Lower lobe of right lung (tissue), 2 donors: Measurements from ENCODE around the gene LY6G6D. TPM values are rescaled to one million over a fixed set of nuclear protein-coding genes. Genes with fewer than 3 reads are reported as not detected.

ENCODE experiments used
- ATAC-seq, 2 donors: fragments of 200-7000 bp; cut with Tn5 transposase; one replicate each; pipeline ENCODE4 v1.9.1; 2020 to 2022; ENCODE audit warnings: mild to moderate bottlenecking in 2 of 2, moderate library complexity in 2 of 2
- DNase-seq: peaks from one replicate; pipeline ENCODE4 v3.0.0-alpha.2; 2020
- H3K27ac ChIP-seq: fragments of 200-600 bp; one replicate; pipeline ENCODE4 v1.8.0; 2022
- H3K27me3 ChIP-seq: fragments of 200-600 bp; one replicate; pipeline ENCODE4 v1.8.0; 2022; ENCODE audit warnings: low read depth
- H3K36me3 ChIP-seq: fragments of 200-600 bp; one replicate; pipeline ENCODE4 v1.8.0; 2022; ENCODE audit warnings: mild to moderate bottlenecking
- H3K4me1 ChIP-seq: fragments of 200-600 bp; one replicate; pipeline ENCODE4 v1.8.0; 2022
- H3K4me3 ChIP-seq: fragments of 200-600 bp; one replicate; pipeline ENCODE4 v1.8.0; 2022; ENCODE audit warnings: mild to moderate bottlenecking
- H3K9me3 ChIP-seq: fragments of 200-600 bp; one replicate; pipeline ENCODE4 v1.8.0; 2022
- intact Hi-C: fragments of 100-400 bp; cut with DNase I; formaldehyde crosslinking; loops from one replicate; pipeline ENCODE4 v1.11.0; 2022
- total RNA-seq: library from RNA; stranded (reverse); fragmentation: NEBNext Ultra II Directional; extraction: Animal tissue kit (Norgen Biotek cat#: 25700); gene quantifications from one replicate; pipeline ENCODE4 v1.2.1, GENCODE V29; 2021
- TF ChIP-seq, protein P1 (sequence below): fragments of 200-600 bp; IDR thresholded peaks from one replicate; pipeline ENCODE4 v1.8.0; 2022; ENCODE audit warnings: antibody characterized with exemption, mild to moderate bottlenecking
- donor health status: DM: no; HTN: yes; CAD: no; lungs with severe emphysema.

LY6G6D gene
- total RNA-seq, 1 donor from 2014 or later = not detected

DNA sequence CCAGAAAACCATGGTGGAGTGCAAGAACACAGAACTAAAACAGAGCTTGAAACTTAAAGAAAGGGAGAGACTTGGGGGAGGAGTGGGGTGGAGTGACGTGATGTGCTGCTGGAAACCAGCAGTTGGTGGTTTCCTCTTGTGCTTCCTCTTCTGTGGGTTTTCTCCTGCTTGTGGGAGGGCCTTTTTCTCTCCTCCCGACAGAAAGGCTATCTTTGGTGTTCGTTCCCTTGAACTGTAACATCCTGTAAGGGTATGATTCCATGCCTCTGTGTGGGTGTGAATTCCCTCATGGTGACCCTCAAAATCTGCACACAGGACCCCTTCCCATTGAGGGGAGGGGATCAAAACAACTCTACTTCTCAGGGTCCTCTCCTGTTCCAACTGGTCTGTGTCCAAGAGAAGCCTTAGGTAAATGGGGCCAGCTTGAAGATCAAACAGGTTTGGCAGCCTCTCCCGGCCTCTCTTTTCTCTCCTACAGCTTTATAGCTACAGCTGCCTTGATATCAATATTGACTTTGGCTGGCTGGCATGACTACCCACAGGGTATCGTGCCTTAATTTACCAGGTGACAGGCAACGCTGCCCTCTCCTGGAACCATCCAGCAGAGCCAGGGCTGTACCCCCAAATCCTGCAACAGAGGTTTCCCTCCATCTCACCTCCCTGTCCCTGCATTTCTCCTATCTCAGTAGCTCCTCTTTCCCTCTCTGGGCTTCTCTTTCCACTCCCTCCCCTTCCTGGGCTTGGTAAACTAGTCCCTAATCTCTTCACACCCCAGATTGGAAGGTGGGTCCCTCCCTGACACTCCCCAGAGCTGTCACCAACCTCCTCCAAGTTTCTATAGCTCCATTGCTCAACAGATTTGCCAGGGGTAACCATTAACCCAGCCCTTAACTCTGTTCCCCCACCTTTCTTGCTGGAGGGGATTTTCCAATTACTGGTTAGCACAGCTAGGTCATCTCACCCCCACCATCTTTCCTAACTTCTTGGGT, 23.1 kb downstream of the LY6G6D start:
- Histone ChIP-seq H3K4me3 (peak overlapping the region; percentile 86), H3K36me3 (peaks cover 15% of the 10 kb centered on the region), H3K4me1 (peaks cover 55% of the 10 kb centered on the region), H3K27me3 (no peaks in the 10 kb centered on the region), H3K9me3 (no peaks in the 10 kb centered on the region), H3K27ac (peak overlapping the region; percentile 93)
- ATAC-seq (peak; percentile 11 to 47), DNase-seq (peak; percentile 75)
- TF ChIP-seq, protein P1, sequence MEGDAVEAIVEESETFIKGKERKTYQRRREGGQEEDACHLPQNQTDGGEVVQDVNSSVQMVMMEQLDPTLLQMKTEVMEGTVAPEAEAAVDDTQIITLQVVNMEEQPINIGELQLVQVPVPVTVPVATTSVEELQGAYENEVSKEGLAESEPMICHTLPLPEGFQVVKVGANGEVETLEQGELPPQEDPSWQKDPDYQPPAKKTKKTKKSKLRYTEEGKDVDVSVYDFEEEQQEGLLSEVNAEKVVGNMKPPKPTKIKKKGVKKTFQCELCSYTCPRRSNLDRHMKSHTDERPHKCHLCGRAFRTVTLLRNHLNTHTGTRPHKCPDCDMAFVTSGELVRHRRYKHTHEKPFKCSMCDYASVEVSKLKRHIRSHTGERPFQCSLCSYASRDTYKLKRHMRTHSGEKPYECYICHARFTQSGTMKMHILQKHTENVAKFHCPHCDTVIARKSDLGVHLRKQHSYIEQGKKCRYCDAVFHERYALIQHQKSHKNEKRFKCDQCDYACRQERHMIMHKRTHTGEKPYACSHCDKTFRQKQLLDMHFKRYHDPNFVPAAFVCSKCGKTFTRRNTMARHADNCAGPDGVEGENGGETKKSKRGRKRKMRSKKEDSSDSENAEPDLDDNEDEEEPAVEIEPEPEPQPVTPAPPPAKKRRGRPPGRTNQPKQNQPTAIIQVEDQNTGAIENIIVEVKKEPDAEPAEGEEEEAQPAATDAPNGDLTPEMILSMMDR = peak; percentile 13
- intact Hi-C loops = loop anchor here (10.0 kb wide), 1 partner anchor 97 kb away; no protein-coding TSS in a partner anchor

DNA sequence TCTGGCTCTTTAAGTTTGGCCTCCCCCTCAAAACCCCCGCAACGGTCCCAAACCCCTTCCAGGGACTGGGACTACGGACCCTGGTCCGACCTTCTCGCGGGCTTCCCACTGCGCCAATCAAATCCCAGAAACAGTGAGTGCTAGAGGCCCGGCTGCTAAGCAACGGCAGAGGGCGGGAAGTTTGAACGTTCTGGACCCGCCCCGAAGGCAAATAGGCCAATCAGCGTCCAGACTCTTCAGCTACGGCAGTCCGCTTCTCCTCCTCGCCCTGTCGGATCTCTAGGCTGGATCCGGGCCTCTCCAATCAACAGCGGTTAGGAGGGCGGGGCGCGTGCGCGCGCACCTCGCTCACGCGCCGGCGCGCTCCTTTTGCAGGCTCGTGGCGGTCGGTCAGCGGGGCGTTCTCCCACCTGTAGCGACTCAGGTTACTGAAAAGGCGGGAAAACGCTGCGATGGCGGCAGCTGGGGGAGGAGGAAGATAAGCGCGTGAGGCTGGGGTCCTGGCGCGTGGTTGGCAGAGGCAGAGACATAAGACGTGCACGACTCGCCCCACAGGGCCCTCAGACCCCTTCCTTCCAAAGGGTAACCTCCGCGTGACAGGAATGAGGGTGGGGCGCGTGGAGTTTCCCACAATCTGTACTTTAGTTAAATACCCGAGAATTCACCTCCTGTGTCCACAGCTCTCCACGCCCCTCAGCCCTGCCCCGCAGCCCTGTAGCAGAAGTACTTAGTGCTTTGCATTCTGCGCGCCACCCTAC, 24.7 kb downstream of the LY6G6D start, which contains the start of gene MSH5:
TSS of gene MSH5 (plus strand) at position 367 of the 758 bp plus-strand sequence. CDS start 462 bp downstream, outside the sequence.
- intact Hi-C loops = loop anchor here (10.0 kb wide), 1 partner anchor 95 kb away; no protein-coding TSS in a partner anchor
- peak; percentile 92 to 96 for ATAC-seq
- TF ChIP-seq, protein P1 = no peak

DNA sequence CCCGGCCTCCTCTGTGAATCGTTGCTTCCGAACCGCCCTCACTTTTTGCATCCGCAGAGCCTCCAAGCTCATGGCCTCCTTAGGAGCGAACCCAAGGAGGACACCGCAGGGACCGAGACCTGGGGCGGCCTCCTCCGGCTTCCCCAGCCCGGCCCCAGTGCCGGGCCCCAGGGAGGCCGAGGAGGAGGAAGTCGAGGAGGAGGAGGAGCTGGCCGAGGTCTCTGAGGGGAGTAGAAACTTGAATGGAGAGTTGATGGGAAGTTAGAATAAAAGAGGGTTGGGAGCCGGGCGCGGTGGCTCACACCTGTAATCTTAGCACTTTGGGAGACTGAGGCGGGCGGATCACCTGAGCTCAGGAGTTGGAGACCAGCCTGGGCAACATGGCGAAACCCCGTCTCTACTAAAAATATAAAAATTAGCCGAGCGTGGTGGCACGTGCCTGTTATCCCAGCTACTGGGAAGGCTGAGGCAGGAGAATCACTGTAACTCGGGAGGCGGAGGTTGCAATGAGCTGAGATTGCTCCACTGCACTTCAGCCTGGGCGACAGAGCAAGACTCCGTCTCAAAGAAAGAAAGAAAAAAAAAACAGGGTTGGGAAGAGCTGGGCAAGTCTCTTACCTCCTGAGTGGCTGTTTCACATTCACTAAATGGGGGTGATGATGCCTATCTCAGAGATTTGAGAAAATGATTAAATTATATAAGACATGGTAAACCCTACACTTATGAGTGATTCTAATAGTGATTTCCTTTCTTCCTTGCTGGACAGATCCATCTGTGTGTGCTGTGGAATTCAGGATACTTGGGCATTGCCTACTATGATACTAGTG, 25.5 kb downstream of the LY6G6D start:
- H3K4me1 ChIP-seq = peaks cover 39% of the 10 kb centered on the region
- peak; percentile 72 for DNase-seq
- H3K27me3 ChIP-seq = no peaks in the 10 kb centered on the region
- peak overlapping the region; percentile 90 for H3K4me3 ChIP-seq
- H3K36me3 ChIP-seq = peaks cover 4% of the 10 kb centered on the region
- TF ChIP-seq, protein P1 = no peak
- no peaks in the 10 kb centered on the region for H3K9me3 ChIP-seq
- peak; percentile 7 for ATAC-seq
- peak overlapping the region; percentile 76 for H3K27ac ChIP-seq
- intact Hi-C loops = no loop called here

More for the DNA sequence above, 24.7 kb downstream of the LY6G6D start, which contains the start of gene MSH5:
- Histone ChIP-seq H3K4me1 (peaks cover 39% of the 10 kb centered on the region), H3K4me3 (peak within 1 kb of the TSS; percentile 90), H3K9me3 (no peaks in the 10 kb centered on the region), H3K36me3 (peaks cover 4% of the 10 kb centered on the region), H3K27ac (peak within 1 kb of the TSS; percentile 93), H3K27me3 (no peaks in the 10 kb centered on the region)
- DNase-seq = peak; percentile 98

DNA sequence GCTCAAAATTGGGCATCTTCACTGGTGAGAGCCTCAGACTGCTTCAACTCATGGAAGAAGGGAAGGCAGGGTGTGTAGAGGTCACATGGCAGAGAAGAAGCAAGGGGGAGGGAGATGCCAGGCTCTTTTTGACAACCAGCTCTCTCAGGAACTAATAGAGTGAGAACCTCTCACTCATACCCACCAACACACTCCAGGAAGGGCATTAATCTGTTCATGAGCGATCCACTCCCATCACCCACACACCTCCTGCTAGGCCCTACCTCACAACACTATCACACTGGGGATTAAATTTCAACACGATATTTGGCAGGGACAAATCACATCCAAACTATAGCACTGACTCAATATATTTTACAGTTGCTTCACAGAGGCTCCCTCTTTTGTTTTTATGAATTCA, 26.7 kb downstream of the LY6G6D start:
- ATAC-seq (no peak), DNase-seq (no peak)
- TF ChIP-seq, protein P1 = no peak
- Histone ChIP-seq H3K27ac (no peak overlapping the region), H3K36me3 (peaks cover 4% of the 10 kb centered on the region), H3K9me3 (no peaks in the 10 kb centered on the region), H3K27me3 (no peaks in the 10 kb centered on the region), H3K4me3 (no peak overlapping the region), H3K4me1 (peaks cover 36% of the 10 kb centered on the region)
- intact Hi-C loops = no loop called here
